Activated naive CD8-positive, alpha-beta T cell treated with anti-CD3 and anti-CD28 coated beads, Interleukin-2, amount 10 ng/mL, durations not matched to agents 7 days and 5 days (primary cell): ENCODE results near the gene UBE2F. TPM values are rescaled to one million over a fixed set of nuclear protein-coding genes. Genes with fewer than 3 reads are reported as not detected.
"Not testable (repeated sequence)": the region's sequence is repeated elsewhere in the genome, so short reads cannot be mapped to it uniquely, and the experiment has no call there.

Experiments
- ATAC-seq: fragments of 150-1000 bp; cut with Tn5 transposase; one replicate; pipeline ENCODE4 v1.10.0; 2021; ENCODE audit warnings: low read depth, moderate library complexity
- POLR2A ChIA-PET: fragments of 350-600 bp; sonication (Branson Sonifier 250); formaldehyde crosslinking; loops from one replicate; lab custom pipeline; 2021; ENCODE audit warnings: antibody characterized with exemption; lab: Charles Lee
- DNase-seq: peaks from one replicate; pipeline ENCODE4 v3.0.0; 2021
- H3K27ac Mint-ChIP-seq: one replicate; pipeline ENCODE4 v1.8.0; 2022; ENCODE audit warnings: mild to moderate bottlenecking, mixed read lengths
- H3K27me3 Mint-ChIP-seq: one replicate; pipeline ENCODE4 v1.8.0; 2022; ENCODE audit warnings: mild to moderate bottlenecking, moderate library complexity, mixed read lengths
- H3K36me3 Mint-ChIP-seq: one replicate; pipeline ENCODE4 v1.8.0; 2021; ENCODE audit warnings: mild to moderate bottlenecking, mixed read lengths
- H3K4me1 Mint-ChIP-seq: one replicate; pipeline ENCODE4 v1.8.0; 2021; ENCODE audit warnings: mixed read lengths
- H3K4me3 Mint-ChIP-seq: one replicate; pipeline ENCODE4 v1.8.0; 2022; ENCODE audit warnings: mild to moderate bottlenecking, moderate library complexity, mixed read lengths
- H3K9me3 Mint-ChIP-seq: one replicate; pipeline ENCODE4 v1.8.0; 2021; ENCODE audit warnings: mixed read lengths
- total RNA-seq, 2 experiments: library from RNA; stranded (reverse); gene quantifications; one replicate each; pipeline ENCODE4 v1.2.3, GENCODE V29; 2021

The UBE2F gene
- total RNA-seq, 2 experiments from 2014 or later = 49.0 to 49.8 TPM

DNA sequence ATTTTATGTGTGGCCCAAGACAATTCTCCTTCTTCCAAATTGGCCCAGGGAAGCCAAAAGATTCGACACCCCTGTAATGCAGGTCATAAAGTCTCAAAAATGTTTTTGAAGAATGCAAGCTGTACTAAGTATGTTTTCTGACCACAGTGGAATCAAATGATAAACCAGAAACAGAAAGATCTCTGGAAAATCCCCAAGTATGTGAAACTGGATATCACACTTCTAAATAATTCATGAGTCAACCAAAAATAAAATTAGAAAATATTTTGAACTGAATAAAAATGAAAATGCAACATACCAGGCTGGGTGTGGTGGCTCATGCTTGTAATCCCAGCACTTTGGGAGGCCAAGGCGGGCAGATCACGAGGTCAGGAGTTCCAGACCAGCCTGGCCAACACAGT lies 34.1 kb upstream of the UBE2F start:
- no peaks in the 10 kb centered on the region for H3K27me3 Mint-ChIP-seq
- POLR2A ChIA-PET = interaction anchor here (0.7 kb wide), 1 partner anchor 47 kb away, joined by 5 read pairs; no protein-coding TSS in a partner anchor
- no peak overlapping the region for H3K27ac Mint-ChIP-seq
- H3K9me3 Mint-ChIP-seq = peaks cover 11% of the 10 kb centered on the region
- peaks cover 2% of the 10 kb centered on the region for H3K36me3 Mint-ChIP-seq
- peaks cover 4% of the 10 kb centered on the region for H3K4me1 Mint-ChIP-seq
- ATAC-seq = no peak
- no peak overlapping the region for H3K4me3 Mint-ChIP-seq
- DNase-seq = no peak

DNA sequence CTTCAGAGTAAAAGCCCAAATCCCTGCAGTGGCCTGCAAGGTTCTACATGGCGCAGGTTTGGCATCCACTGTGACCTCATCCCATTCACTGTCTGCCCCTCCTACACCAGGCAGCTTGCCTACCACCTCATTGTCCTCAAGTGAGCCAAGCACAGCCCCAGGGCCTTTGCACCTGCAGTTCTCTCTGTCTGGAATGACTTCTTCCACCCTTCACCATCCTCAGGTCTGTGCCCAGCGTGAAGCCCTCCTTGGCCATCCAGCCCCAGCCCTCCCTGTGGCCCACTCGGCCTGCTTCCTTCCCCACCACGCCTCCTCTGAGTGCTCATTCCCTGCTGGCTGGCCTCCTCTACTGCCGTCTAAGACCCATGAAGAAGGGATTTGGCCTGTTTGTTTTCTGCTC lies 32.6 kb upstream of the UBE2F start:
- Mint-ChIP-seq H3K27me3 (no peaks in the 10 kb centered on the region), H3K9me3 (peaks cover 8% of the 10 kb centered on the region), H3K4me1 (peaks cover 5% of the 10 kb centered on the region), H3K4me3 (no peak overlapping the region), H3K36me3 (no peaks in the 10 kb centered on the region), H3K27ac (no peak overlapping the region)
- no peak for DNase-seq
- no peak for ATAC-seq
- POLR2A ChIA-PET = interaction anchor here (0.6 kb wide), 1 partner anchor 17 kb away, joined by 5 read pairs; no protein-coding TSS in a partner anchor

DNA sequence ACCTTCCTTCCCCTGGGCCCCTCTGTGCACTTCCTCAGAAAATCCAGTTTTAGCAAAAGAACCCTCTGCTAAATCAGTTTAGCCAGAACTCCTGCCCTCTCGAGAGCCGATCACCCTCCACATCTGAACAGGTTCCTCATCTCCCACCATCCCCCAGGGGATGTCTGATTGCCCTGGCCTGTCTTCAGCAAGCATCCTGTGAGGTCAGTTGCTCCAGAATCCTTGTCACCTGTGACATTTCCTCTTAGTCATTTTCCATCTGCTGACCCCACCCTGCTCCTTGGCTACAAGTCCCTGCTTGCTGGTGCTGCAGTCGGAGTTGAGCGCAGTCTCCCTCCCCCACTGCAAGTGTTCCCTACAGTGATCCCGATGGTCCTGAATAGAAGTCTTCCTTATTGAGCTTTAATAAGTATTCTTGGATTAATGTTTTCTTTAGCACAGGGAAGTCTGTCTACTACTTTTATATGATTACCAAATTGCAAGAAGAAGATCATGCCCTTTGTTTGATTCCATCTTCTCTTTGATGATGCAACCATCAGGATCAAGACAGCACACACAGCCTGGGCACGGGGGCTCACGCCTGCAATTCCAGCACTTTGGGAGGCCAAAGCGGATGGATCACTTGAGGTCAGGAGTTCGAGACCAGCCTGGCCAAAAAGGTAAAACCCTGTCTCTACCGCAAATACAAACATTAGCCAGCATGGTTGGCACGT lies 30.9 kb upstream of the UBE2F start:
- DNase-seq (no peak), ATAC-seq (no peak)
- H3K36me3 Mint-ChIP-seq = peaks cover 5% of the 10 kb centered on the region
- peaks cover 14% of the 10 kb centered on the region for H3K4me1 Mint-ChIP-seq
- POLR2A ChIA-PET = no interaction called here
- H3K27me3 Mint-ChIP-seq = no peaks in the 10 kb centered on the region
- H3K27ac Mint-ChIP-seq = no peak overlapping the region
- no peak overlapping the region for H3K4me3 Mint-ChIP-seq
- no peaks in the 10 kb centered on the region for H3K9me3 Mint-ChIP-seq

DNA sequence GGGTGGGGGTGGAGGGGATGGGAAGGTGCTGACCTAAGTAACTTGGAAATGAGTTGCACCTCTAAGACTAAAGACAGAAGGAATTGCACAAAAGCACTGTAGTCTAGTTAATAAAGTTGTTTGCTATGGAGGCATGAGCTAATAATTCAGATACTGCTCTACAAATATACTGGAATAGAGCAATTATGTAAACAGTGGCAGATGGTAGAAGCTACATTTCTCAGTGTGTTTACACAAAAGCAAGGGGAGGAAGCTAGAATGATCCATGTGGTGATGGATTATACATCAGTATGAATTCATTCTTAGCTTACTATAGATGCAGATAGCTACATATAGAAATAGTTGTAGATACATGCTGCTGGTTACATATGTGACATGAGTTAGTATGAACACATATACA lies 27.6 kb upstream of the UBE2F start:
- DNase-seq (no peak), ATAC-seq (no peak)
- POLR2A ChIA-PET = no interaction called here
- Mint-ChIP-seq H3K4me1 (peaks cover 31% of the 10 kb centered on the region), H3K27ac (no peak overlapping the region), H3K27me3 (no peaks in the 10 kb centered on the region), H3K4me3 (no peak overlapping the region), H3K36me3 (peaks cover 5% of the 10 kb centered on the region), H3K9me3 (peaks cover 4% of the 10 kb centered on the region)

DNA sequence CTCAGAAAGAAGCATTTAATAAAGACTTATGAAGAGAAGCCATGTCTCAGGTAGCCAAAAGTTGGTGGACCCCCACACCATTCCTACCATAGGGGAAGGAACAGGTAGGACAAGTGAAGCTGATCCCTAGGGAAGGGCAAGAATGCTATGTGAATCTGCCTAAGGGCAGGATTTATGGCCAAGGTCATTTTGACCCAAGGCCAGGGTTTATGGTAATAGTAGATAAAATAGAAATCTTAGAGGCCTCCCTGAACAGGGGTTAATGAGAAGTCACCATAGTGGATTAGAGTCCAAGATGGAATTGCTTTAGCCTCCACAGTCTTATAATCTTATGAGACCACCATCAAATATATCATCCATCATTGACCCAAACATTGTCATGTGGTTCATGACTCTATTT lies 26.0 kb upstream of the UBE2F start:
- H3K4me1 Mint-ChIP-seq = peaks cover 30% of the 10 kb centered on the region
- ATAC-seq = no peak
- H3K4me3 Mint-ChIP-seq = no peak overlapping the region

DNA sequence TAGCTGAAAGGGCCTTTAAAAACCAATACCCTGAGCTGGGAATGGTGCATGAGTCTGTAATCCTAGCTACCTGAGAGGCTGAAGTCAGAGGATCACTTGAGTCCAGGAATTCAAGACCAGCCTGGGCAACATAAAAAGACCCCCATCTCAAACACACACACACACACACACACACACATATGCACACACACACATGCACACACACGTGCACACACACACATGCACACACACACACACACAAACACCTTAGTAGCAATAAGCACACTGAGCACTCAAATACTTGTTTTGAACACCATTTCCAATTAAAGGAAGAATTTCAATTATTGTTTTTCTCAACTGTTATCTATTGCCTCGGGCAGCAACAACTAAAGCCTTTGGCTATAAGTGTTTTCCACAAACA lies 25.6 kb upstream of the UBE2F start:
- peak overlapping the region; percentile 62 for H3K4me3 Mint-ChIP-seq
- peaks cover 11% of the 10 kb centered on the region for H3K36me3 Mint-ChIP-seq
- ATAC-seq = no peak
- H3K4me1 Mint-ChIP-seq = peaks cover 32% of the 10 kb centered on the region
- DNase-seq = no peak
- H3K27ac Mint-ChIP-seq = peak overlapping the region; percentile 91
- H3K9me3 Mint-ChIP-seq = peaks cover 14% of the 10 kb centered on the region
- no peaks in the 10 kb centered on the region for H3K27me3 Mint-ChIP-seq
- POLR2A ChIA-PET = no interaction called here

More for the DNA sequence above, 26.0 kb upstream of the UBE2F start:
- Mint-ChIP-seq H3K27ac (no peak overlapping the region), H3K36me3 (peaks cover 8% of the 10 kb centered on the region), H3K9me3 (peaks cover 11% of the 10 kb centered on the region), H3K27me3 (no peaks in the 10 kb centered on the region)
- DNase-seq = no peak
- POLR2A ChIA-PET = no interaction called here

DNA sequence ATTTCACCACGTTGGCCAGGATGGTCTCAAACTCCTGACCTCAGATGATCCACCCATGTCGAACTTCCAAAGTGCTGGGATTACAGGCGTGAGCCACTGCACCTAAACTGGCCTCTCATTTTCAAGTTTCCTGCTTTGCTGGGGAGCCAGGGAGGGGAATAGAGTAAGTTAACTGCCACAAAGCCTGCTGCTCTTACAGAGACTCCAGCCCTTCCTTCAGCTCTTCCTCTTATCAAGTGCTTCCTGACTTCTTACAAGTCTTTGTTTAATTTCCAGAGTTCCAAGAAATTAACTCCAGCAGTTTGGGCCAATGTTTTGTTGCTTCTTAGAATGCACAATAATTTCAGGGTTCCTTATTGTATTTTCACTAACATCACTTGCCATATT lies 24.3 kb upstream of the UBE2F start:
- Mint-ChIP-seq H3K4me1 (peaks cover 32% of the 10 kb centered on the region), H3K36me3 (peaks cover 13% of the 10 kb centered on the region), H3K27ac (peak overlapping the region; percentile 91), H3K4me3 (peak overlapping the region; percentile 62), H3K27me3 (no peaks in the 10 kb centered on the region), H3K9me3 (peaks cover 20% of the 10 kb centered on the region)
- DNase-seq (no peak), ATAC-seq (no peak)
- POLR2A ChIA-PET = no interaction called here

DNA sequence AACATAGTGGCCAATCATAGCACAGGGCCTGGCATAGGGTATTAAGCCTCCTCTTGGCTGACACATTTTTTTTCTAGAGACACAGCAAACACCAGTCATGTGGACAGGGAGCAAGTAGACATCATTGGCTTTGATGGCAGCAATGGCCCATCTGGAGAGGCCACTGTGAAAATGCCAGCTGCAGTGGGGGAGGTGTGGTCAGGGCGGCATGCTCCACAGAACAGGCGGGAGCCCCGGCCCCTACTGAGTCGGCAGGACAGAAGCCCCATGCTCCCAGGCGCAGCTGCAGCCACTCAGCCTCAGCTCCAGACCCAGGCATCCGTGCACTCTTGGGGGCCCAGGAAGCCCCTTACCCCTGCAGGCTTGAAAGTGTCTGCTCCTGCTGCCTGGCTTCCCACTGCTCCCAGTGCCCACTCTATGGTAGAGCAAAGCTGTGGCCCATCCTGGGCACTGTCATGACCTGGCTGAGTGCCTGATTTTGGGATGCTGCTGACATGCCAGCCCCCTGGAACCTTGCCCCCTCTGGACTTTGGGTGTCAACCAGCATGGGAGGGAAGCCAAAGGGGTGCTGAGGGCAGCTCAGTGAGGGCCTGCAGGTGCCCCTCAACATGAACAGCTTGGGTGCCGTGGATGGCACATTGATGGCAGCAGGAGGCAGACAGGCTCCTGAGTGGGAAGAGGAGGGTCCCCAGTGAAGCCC lies 23.3 kb upstream of the UBE2F start:
- Mint-ChIP-seq H3K27me3 (peaks cover 3% of the 10 kb centered on the region), H3K36me3 (peaks cover 13% of the 10 kb centered on the region), H3K9me3 (peaks cover 20% of the 10 kb centered on the region), H3K4me3 (no peak overlapping the region), H3K27ac (peak overlapping the region; percentile 58), H3K4me1 (peaks cover 32% of the 10 kb centered on the region)
- DNase-seq (no peak), ATAC-seq (no peak)
- POLR2A ChIA-PET = no interaction called here

DNA sequence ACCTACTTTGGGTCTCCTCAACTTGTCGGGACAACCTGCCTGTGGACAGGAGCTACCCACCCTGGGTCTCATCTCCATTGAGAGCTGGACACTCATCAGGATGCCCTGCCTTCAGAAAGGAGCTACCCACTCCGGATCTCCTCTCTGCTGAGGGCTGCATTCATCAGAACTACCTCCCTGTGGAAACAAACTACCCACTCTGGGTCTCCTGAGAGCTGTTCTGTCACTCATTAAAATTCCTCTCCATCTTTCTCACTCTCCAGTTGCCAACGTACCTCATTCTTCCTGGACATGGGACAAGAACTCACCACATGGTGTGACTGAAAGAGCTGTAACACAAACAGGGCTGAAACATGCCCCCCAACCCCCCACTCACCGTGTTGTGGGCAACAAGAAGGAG lies 22.5 kb upstream of the UBE2F start:
- H3K27me3 Mint-ChIP-seq = peaks cover 4% of the 10 kb centered on the region
- no peak overlapping the region for H3K27ac Mint-ChIP-seq
- H3K4me3 Mint-ChIP-seq = no peak overlapping the region
- peaks cover 31% of the 10 kb centered on the region for H3K4me1 Mint-ChIP-seq
- DNase-seq (no peak), ATAC-seq (no peak)
- POLR2A ChIA-PET = no interaction called here
- H3K36me3 Mint-ChIP-seq = peaks cover 13% of the 10 kb centered on the region
- peaks cover 20% of the 10 kb centered on the region for H3K9me3 Mint-ChIP-seq

DNA sequence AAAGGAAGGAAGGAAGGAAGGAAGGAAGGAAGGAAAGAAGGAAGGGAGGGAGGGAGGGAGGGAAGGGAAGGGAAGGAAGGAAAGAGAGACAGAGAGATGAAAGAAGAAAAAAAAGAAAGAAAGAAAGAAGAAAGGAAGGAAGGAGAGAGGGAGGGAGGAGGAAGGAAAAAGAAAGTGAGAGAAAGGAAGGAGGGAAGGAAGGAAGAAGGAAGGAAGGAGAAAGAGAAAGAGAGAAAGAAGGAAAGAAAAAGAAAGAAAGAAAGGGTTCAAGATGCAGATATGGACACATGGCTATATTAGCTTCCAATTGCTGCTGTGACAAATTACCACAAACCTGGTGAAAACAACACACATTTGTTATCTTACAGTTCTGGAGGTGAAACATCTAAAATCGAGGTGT lies 20.4 kb upstream of the UBE2F start:
- POLR2A ChIA-PET = no interaction called here
- H3K4me3 Mint-ChIP-seq = no peak overlapping the region

DNA sequence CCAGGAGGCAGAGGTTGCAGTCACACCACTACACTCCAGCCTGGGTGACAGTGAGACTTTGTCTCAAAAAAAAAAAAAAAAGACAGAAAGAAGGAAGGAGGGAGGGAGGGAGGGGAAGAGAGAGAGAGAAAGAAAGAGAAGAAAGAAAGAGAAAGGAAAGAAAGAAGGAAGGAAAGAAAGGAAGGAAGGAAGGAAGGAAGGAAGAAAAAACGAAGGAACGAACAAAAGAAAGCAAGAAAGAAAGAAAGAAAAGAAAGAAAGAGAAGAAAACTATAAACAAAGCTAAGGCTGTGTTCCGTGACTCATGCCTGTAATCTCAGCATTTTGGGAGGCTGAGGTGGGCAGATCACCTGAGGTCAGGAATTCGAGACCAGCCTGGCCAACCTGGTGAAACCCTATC lies 15.5 kb upstream of the UBE2F start:
- POLR2A ChIA-PET = interaction anchor here (0.7 kb wide), 2 partner anchors 17 to 338 kb away, joined by 3 to 5 read pairs; no protein-coding TSS in a partner anchor
- H3K4me1 Mint-ChIP-seq, H3K9me3 Mint-ChIP-seq, DNase-seq, H3K36me3 Mint-ChIP-seq, H3K27ac Mint-ChIP-seq, H3K4me3 Mint-ChIP-seq, ATAC-seq: not testable (repeated sequence)
- H3K27me3 Mint-ChIP-seq = peaks cover 21% of the 10 kb centered on the region

More for the DNA sequence above, 20.4 kb upstream of the UBE2F start:
- Mint-ChIP-seq H3K27ac (no peak overlapping the region), H3K4me1 (peaks cover 23% of the 10 kb centered on the region), H3K27me3 (peaks cover 8% of the 10 kb centered on the region), H3K9me3 (peaks cover 20% of the 10 kb centered on the region), H3K36me3 (peaks cover 8% of the 10 kb centered on the region)
- ATAC-seq (no peak), DNase-seq (no peak)

DNA sequence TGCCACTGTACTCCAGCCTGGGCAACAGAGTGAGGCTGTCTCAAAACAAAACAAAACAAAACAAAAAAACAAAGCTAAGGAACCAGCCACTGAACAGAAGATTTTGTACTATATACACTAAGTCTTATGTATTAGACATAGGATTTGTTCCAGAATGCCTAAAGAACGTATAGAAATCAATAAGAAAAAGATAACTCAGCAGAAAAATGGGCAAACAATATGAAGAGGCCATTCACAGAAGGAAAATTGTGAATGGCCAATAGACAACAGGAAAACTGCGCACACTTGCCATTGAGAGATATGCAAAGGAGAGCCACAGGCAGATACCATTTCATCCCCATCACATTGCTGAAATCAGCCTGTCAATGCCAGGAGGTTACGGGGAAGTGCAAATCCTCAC lies 14.9 kb upstream of the UBE2F start:
- no peak overlapping the region for H3K27ac Mint-ChIP-seq
- no peak for DNase-seq
- H3K36me3 Mint-ChIP-seq = no peaks in the 10 kb centered on the region
- no peaks in the 10 kb centered on the region for H3K4me1 Mint-ChIP-seq
- POLR2A ChIA-PET = interaction anchor here (0.7 kb wide), 2 partner anchors 18 to 338 kb away, joined by 3 to 5 read pairs; no protein-coding TSS in a partner anchor
- no peak overlapping the region for H3K4me3 Mint-ChIP-seq
- H3K27me3 Mint-ChIP-seq = peaks cover 23% of the 10 kb centered on the region
- no peak for ATAC-seq
- peaks cover 4% of the 10 kb centered on the region for H3K9me3 Mint-ChIP-seq

DNA sequence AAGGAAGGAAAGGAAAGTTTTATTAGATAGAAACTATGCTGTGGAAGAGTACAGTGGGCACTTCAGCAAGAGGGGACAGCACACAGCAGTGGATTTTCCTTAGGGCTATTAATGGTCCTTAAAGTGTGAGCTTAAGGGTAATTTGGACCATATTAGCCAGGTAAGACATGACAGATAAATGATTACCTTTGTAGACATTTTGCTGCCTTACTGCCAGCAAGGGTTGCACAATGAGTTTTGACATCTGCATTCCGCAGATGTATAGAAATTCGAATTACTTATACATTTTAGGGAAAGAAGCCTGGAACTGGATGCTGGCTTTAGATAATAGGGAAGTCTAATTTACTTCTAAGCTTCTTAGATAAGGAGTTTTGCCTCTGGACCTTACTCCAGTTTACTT lies 14.0 kb upstream of the UBE2F start:
- ATAC-seq = no peak
- Mint-ChIP-seq H3K4me1 (peaks cover 2% of the 10 kb centered on the region), H3K9me3 (no peaks in the 10 kb centered on the region), H3K27ac (no peak overlapping the region), H3K4me3 (no peak overlapping the region), H3K36me3 (no peaks in the 10 kb centered on the region), H3K27me3 (peaks cover 33% of the 10 kb centered on the region)
- no peak for DNase-seq
- POLR2A ChIA-PET = no interaction called here
